Fibroblast of peridontal ligament (primary cell): Measurements from ENCODE around the gene C7orf33.
A peak's percentile ranks its signal among the peaks of the same experiment; 100 is the strongest.

Experiments
- DNase-seq: peaks from one replicate; pipeline ENCODE4 v3.0.0-alpha.2; 2010; ENCODE audit errors: extremely low read depth

The C7orf33 gene

DNA sequence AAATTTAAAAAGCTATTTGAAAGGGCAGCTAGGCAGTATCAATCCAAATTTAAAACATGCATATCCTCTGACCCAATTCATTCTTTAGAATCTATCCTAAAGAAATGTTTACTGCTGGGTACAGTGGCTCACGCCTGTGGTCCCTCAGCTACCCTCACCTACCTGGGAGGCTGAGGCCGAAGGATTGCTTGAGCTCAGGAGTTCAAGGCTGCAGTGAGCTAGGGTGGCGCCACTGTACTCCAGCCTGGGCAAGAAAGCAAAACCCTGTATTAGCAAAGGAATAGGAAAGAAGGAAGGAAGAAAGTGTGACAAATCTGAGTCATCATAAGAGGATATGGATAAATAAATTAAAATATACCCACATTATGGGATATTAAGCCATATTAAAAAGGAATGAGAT, 36.3 kb downstream of the C7orf33 start:
- DNase-seq: no peak

DNA sequence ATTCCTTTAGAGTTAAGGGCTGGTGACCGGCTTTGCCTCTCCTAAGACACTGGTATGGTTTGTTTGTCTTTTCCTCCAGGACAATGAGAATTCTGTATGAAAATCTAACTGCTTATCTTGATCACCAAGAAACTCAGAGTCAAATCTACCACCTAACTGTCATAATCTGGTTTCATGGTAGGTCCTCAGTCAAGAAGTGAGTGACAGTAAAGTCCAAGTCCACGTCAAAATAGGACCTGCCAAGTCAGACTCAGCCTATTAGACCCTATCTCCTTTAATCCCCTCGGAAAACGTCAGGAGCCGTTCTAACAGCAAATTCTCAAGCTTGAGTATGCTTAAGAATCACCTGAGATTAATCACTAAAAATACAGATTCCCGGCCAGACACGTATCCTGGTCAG, 37.4 kb downstream of the C7orf33 start:
- no peak for DNase-seq

DNA sequence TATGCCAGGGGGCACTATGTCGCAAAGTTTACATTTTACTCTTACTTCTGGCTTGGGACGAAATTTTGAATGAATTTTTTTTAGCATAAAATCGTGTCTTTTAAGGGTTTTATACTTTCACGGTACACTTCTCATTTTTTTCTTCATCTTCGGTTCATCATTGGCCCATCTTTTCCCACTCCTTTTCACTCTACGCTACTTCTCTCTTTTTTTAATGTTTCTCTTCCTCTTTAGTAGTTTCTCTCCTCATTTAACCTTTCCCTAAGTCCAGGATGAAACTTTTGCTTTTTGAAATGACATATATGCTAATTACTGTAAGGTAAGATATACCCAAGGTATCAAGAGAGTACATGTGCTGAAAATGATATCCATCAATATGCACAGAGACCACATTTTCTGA, 39.5 kb downstream of the C7orf33 start:
- DNase-seq: no peak

DNA sequence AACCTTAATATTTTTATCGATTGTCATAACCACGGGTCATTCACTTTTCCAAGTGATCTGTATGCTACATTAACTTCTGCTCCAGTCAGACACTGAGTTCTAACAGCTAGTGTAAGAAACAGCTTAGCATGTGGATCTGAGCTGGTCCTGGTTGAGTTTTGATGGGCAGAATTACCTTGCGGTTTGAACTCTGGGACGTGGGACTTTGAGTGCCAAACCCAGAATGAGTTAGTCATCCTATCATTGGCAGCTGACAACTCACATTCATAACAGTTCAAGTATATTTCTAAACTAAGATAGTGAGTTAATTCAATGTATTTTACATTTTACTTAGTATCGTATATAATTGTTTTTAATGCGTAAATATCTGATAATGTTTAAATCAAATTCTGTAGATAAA, 43.2 kb downstream of the C7orf33 start:
- DNase-seq: no peak

DNA sequence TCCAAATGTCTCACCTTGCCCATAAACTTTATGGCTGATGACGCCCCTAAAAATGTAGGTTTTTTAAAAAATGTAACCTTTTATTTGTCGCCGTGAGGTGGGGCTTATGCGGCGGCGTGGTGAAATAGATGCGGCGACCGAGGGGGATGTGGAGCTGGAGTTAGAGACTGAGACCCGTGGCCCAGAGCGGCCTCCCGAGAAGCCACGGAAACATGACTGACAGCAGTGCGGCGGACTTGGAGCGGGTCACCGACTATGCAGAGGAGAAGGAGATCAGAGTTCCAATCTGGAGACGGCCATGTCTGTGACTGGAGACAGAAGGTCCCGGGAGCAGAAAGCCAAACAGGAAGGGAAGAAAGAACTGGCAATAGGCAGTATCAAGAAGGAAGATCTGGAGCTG, 46.5 kb downstream of the C7orf33 start:
- no peak for DNase-seq

DNA sequence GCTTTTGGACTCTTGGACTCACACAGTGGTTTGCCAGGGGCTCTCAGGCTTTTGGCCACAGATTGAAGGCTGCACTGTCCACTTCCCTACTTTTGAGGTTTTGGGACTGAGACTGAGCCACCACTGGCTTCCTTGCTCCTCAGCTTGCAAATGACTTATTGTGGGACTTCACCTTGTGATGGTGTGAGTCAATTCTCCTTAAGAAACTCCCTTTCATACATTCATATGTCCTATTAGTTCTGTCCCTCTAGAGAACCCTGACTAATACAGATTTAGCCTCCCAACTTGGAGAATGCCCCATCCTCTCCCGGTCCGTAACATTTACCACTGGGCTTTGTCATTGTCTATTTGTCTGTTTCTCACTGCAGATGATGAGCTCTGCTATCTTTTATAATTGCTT, 55.3 kb downstream of the C7orf33 start:
- DNase-seq: no peak

DNA sequence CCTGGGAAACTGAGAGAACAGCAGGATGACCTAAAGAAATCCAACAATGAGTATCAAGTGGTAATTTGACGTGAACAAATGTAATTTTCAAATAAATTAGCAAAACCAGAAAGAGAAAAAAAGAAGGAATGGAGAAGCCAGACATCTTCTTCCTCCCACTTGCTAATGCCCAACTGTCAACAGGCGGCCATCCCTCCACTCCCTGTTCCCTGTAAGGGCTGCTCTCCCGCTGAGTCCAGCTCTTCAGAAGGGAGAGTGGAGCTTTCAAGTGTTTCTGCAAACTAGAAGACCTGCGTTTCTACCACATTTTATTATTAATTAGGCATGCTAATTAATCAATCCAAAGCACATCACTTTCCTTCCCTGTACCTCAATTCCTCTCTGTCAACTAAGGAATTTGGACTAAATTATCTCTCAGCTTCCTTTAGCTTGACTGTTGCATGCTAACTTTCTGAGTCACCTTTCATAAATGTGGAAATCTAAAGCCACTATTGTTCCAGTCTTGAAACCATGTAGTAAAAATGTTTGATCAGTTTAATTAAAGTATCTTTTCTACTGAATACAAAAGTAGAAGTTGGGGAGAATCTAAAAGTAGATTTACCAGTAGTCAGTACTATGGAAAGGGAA, 59.8 kb downstream of the C7orf33 start:
- peak; percentile 44 for DNase-seq

DNA sequence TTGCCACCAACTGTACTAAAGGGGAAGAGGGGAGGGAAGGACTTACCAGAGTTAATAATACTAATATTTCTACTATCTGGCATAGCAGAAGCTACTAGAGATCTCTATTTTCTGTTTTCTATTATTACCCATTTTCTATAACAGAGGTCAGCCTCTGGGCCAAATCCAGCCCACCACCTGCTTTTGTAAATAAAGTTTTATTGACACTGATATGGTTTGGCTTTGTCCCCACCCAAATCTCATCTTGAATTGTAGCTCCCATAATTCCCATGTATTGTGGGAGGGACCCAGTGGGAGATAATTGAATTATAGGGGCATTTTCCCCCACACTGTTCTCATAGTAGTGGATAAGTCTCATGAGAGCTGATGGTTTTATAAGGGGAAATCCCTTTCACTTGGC, 62.2 kb downstream of the C7orf33 start:
- DNase-seq: no peak

DNA sequence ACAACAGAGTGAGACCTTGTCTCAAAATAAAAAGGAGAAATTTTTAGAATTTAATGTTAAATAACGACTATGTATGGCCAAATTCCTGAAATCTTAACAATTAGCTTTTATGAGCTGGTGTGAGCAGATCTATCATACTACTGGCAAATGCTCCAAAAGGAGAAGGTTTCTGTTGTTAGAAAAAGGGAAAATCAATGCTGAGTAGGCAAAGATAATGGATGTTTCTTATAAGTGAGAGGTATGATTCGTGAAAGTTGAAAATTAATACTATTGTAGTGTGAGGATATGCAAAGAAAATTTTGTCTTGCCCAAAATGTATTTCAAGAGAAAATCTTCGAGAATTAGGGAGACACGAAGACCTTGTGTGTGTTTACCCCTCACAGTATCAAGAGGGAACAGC, 67.4 kb downstream of the C7orf33 start:
- no peak for DNase-seq

DNA sequence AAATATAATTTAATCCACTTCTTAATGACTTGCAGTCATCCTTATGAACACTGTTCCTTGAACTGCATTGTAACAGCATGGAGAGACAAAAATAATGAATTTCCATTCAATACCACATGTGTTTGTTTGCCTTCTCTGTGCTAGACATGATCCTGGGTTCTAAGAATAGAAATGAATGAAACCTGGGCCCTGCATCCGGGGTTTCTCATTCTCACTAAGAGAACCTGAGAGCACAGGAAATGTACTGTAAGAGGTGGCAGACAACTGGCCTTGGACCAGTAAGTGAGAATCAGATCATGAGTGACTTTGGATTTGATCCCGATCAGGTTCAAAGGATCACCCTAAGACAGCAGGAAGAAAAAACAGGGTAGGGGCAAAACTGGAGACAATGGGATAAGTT, 70.9 kb downstream of the C7orf33 start:
- no peak for DNase-seq

DNA sequence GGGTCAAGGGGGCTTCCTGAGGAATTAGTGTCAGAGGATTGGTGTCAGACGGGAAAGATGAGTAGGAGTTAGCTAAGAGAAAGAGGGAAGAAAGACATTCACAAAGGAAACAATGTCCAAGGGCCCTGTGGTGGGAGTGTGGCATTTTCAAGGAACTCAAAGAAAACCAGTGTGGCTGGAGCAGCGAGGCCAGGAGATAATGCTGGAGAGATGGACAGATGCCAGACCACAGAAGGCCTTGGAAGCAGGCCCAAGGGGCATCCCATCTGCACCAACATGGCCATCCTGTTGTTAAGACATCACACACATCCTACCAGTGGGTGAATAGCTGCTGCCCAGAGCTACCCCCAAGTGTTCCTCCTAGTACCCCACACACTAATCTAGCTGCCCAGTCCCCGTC, 72.1 kb downstream of the C7orf33 start:
- no peak for DNase-seq

DNA sequence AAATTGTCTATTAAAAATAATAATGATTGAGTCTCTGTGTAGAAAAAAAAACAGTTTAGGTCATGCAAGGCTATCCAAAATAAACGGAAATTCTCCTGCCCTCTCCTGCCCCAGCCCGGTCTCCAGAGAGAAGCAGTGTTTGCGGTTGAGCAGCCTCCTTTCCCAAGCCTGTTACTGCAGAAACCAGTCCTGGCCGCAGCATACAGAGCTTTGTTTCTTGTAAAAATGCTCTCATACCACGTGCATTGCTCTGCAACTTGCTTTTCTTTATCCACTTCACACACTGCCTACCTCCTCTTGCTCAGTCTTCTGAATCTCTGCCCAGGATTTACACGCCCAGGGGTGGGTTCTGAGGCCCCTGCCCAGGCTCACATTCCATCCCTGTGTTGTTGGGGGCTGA, 73.8 kb downstream of the C7orf33 start:
- peak; percentile 76 for DNase-seq

DNA sequence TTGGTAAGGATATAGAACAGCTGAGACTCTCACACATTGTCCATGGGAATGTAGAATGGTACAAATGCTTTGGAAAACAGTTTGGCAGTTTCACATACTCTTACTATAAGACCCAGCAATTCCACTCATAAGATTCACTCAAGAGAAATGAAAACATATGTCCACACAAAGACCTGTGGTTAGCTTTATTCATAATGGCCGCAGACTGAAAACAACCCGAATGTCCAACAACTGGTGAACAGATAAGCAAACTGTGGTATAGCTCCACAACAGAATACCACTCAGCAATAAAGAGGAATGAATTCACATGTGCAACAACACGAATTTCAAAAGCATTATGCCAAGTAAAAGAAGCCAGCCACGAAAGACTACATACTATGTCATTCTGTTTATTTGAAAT, 74.7 kb downstream of the C7orf33 start:
- DNase-seq: peak; percentile 47
